ENCODE data around the gene DNAH10.

DNAH10 gene

GRCh38 chr12:123840765-123841425, 78.8 kb downstream of the DNAH10 start:
- DNase-seq (ENCODE audit: low spot score in 2 of 2), result no peak
- H3K9me3 Mint-ChIP-seq, result no peaks in the 10 kb centered on the region
- H3K36me3 Mint-ChIP-seq (ENCODE audit: insufficient read depth), result no peaks in the 10 kb centered on the region
- H3K27me3 Mint-ChIP-seq, result peaks cover 9% of the 10 kb centered on the region
- ATAC-seq (replicated peaks; ENCODE audit: extremely low read depth, poor library complexity, severe bottlenecking), result no peak
- no peaks in the 10 kb centered on the region for H3K4me1 Mint-ChIP-seq
- no peak overlapping the region for H3K27ac Mint-ChIP-seq (ENCODE audit: low read depth)
- no peak overlapping the region for H3K4me3 Mint-ChIP-seq

- Mint-ChIP-seq H3K9me3 (no peaks in the 10 kb centered on the region), H3K36me3 (ENCODE audit: insufficient read depth) (no peaks in the 10 kb centered on the region), H3K4me3 (no peak overlapping the region), H3K27me3 (peaks cover 9% of the 10 kb centered on the region), H3K27ac (ENCODE audit: low read depth) (no peak overlapping the region), H3K4me1 (no peaks in the 10 kb centered on the region)
- DNase-seq (ENCODE audit: low spot score in 2 of 2) (no peak), ATAC-seq (replicated peaks; ENCODE audit: extremely low read depth, poor library complexity, severe bottlenecking) (no peak)
Measured at GRCh38 chr12:123843912-123844748, 82.0 kb downstream of the DNAH10 start.

DNA sequence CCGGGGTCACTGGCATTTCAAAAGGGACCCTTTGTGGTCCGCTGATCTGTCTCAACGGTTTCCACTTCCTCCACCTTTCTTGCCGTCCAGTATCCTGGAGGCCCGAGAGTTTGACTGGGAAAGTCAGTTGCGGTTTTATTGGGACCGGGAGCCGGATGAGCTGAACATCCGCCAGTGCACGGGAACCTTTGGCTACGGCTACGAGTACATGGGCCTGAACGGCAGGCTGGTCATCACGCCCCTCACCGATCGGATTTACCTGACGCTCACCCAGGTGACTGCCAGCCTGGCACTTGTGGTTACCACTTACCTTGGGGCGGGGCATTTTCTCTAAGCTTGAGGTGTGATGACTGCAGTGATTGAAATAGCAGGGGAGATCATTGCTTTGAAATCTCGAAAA, 83.8 kb downstream of the DNAH10 start:
- ATAC-seq (replicated peaks; ENCODE audit: extremely low read depth, poor library complexity, severe bottlenecking), result no peak
- DNase-seq (ENCODE audit: low spot score in 2 of 2), result no peak
- Mint-ChIP-seq H3K27me3 (peaks cover 10% of the 10 kb centered on the region), H3K27ac (ENCODE audit: low read depth) (no peak overlapping the region), H3K4me1 (no peaks in the 10 kb centered on the region), H3K9me3 (no peaks in the 10 kb centered on the region), H3K36me3 (ENCODE audit: insufficient read depth) (no peaks in the 10 kb centered on the region), H3K4me3 (no peak overlapping the region)

DNA sequence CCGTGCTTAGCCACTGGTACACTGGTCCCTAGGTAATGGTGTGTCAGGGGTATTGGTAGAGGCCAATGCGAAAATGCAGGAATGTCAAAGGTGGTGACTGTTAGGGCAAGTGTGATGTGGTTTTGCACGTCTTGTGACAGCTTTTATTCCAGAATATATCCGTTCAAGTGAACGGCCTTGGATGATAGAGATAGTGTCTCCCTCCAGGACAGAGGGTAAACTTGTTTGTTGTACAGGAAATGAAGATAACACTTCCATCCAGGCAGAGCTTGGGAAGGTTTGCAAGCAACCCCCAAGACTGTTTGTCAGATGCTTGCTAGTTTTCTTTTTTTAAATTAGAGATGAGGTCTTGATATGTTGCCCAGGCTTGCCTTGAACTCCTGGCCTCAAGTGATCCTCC, 84.2 kb downstream of the DNAH10 start:
- H3K4me1 Mint-ChIP-seq, result no peaks in the 10 kb centered on the region
- no peaks in the 10 kb centered on the region for H3K9me3 Mint-ChIP-seq
- H3K36me3 Mint-ChIP-seq (ENCODE audit: insufficient read depth), result peaks cover 3% of the 10 kb centered on the region
- H3K4me3 Mint-ChIP-seq, result no peak overlapping the region
- DNase-seq (ENCODE audit: low spot score in 2 of 2) (no peak), ATAC-seq (replicated peaks; ENCODE audit: extremely low read depth, poor library complexity, severe bottlenecking) (no peak)
- no peak overlapping the region for H3K27ac Mint-ChIP-seq (ENCODE audit: low read depth)
- H3K27me3 Mint-ChIP-seq, result peaks cover 10% of the 10 kb centered on the region

- DNase-seq (ENCODE audit: low spot score in 2 of 2) (no peak), ATAC-seq (replicated peaks; ENCODE audit: extremely low read depth, poor library complexity, severe bottlenecking) (no peak)
- peaks cover 5% of the 10 kb centered on the region for H3K36me3 Mint-ChIP-seq (ENCODE audit: insufficient read depth)
- no peak overlapping the region for H3K4me3 Mint-ChIP-seq
- H3K27ac Mint-ChIP-seq (ENCODE audit: low read depth), result no peak overlapping the region
- no peaks in the 10 kb centered on the region for H3K9me3 Mint-ChIP-seq
- peaks cover 17% of the 10 kb centered on the region for H3K27me3 Mint-ChIP-seq
- no peaks in the 10 kb centered on the region for H3K4me1 Mint-ChIP-seq
Measured at GRCh38 chr12:123847019-123847418, 84.9 kb downstream of the DNAH10 start.

- ATAC-seq (replicated peaks; ENCODE audit: extremely low read depth, poor library complexity, severe bottlenecking) (no peak), DNase-seq (ENCODE audit: low spot score in 2 of 2) (no peak)
- H3K9me3 Mint-ChIP-seq, result no peaks in the 10 kb centered on the region
- peaks cover 5% of the 10 kb centered on the region for H3K36me3 Mint-ChIP-seq (ENCODE audit: insufficient read depth)
- no peak overlapping the region for H3K27ac Mint-ChIP-seq (ENCODE audit: low read depth)
- H3K4me3 Mint-ChIP-seq, result no peak overlapping the region
- no peaks in the 10 kb centered on the region for H3K4me1 Mint-ChIP-seq
- H3K27me3 Mint-ChIP-seq, result peaks cover 21% of the 10 kb centered on the region
Measured at GRCh38 chr12:123847876-123848275, 85.8 kb downstream of the DNAH10 start.

DNA sequence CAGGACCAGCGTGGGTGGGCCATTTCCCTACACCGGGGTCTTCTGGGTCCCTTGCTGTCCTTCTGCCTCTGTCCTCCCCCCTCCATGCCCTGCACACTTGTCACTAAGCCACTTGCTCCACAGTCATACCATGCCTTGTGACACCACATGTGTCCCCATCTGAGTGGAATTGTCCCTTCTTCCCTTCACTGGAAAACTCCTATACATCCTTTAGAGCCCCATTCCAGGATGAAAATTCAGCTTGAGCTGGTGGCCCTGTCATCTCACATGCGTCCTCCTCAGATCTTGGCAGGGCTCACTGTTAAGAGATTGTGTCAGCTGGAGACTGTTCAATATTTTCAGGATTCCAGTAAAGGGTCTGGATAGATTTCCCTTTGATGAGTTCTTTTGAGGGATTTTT, 87.4 kb downstream of the DNAH10 start:
- H3K36me3 Mint-ChIP-seq (ENCODE audit: insufficient read depth), result peaks cover 5% of the 10 kb centered on the region
- ATAC-seq (replicated peaks; ENCODE audit: extremely low read depth, poor library complexity, severe bottlenecking) (no peak), DNase-seq (ENCODE audit: low spot score in 2 of 2) (no peak)
- H3K27ac Mint-ChIP-seq (ENCODE audit: low read depth), result no peak overlapping the region
- no peaks in the 10 kb centered on the region for H3K4me1 Mint-ChIP-seq
- H3K4me3 Mint-ChIP-seq, result no peak overlapping the region
- peaks cover 21% of the 10 kb centered on the region for H3K27me3 Mint-ChIP-seq
- no peaks in the 10 kb centered on the region for H3K9me3 Mint-ChIP-seq

DNA sequence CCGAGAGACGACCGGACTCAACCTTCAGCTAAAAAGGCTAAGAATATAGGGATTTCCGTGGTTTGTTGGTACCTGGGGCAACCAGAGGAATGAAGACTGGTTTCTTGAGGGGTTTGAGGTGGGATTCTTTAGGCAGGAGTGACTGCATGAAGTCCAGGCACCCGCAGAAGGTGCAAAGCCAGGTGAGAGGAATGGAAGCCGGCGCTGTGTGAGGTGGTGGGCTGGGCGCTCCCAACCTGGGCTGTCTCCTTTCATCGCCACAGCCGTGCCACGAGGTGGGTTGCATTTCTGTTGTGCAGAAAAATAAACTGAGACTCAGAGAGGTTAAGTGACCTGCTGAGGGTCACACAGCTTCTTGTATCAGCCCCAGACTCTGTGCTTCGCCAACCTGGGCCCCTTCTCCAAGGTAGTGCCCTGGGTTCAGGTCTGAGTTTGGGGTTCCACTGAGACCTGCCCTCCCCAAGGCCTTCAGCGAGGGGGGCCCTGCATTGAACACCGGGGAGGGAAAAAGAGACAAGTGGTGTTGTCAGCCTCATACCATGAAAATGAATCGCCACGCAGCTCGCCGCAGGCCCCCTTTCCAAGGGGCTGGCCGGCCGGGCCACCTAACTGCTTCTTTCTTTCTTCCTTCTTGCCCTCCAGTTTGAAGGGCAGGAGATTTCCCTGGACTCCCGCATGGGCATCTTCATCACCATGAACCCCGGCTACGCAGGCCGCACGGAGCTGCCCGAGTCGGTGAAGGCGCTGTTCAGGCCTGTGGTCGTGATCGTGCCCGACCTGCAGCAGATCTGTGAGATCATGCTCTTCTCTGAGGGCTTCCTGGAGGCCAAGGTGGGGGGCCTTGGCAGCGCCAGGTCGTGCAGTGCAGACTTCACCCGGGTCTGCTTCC, 88.4 kb downstream of the DNAH10 start:
- Mint-ChIP-seq H3K27ac (ENCODE audit: low read depth) (no peak overlapping the region), H3K27me3 (peaks cover 21% of the 10 kb centered on the region), H3K36me3 (ENCODE audit: insufficient read depth) (peaks cover 5% of the 10 kb centered on the region), H3K4me1 (no peaks in the 10 kb centered on the region), H3K9me3 (no peaks in the 10 kb centered on the region), H3K4me3 (no peak overlapping the region)
- DNase-seq (ENCODE audit: low spot score in 2 of 2) (no peak), ATAC-seq (replicated peaks; ENCODE audit: extremely low read depth, poor library complexity, severe bottlenecking) (no peak)

DNA sequence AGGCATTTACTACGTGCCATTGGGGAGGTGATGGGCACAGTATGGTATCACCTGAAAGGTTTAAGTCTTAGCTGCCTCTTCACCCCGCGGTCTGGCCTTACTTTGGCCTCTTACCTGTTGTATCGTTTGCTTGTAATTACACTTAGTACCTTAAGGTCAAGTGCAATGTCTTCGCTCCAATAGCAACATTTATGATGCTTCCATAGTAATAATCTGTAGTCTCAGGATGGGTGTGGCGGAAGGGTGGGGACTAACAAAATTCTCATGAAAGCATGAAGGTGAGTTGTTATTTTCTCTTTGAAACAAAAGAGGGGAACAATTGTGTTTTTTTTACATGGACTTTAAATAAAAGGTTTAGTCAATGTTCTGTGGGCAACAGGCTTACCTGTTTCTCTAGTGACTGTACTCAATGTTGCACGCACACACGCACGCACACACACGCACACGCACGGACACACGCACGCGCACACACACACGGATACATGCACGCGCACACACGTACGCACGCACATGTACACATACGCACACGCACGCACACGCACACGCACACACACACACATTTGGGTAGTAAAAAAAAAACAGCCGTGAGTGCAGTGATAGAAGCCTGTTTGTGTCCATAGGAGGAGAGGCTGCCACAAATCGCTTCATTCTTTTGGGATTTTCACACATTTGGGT, 91.4 kb downstream of the DNAH10 start:
- DNase-seq (ENCODE audit: low spot score in 2 of 2) (no peak), ATAC-seq (replicated peaks; ENCODE audit: extremely low read depth, poor library complexity, severe bottlenecking) (no peak)
- Mint-ChIP-seq H3K27me3 (peaks cover 37% of the 10 kb centered on the region), H3K4me3 (no peak overlapping the region), H3K9me3 (no peaks in the 10 kb centered on the region), H3K4me1 (no peaks in the 10 kb centered on the region), H3K27ac (ENCODE audit: low read depth) (no peak overlapping the region), H3K36me3 (ENCODE audit: insufficient read depth) (peaks cover 5% of the 10 kb centered on the region)

DNA sequence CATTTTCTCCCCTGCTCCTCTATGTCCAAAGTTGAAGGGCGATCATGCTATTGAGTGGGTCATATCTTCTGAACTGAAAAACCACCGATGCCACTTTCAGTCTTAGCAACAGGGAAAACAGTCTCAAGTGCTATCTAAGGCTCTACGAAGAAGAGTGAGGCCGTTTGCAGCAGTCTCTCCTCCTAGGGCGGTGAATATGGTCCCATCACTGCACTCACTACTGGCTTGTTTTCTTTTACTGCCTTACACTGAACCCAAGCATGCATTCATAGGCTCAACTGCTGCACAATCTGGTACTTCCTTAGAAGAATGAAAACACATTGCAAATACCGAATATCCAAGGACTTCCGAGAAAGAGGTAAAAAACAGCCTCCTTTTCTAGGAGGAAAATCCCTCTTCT, 92.1 kb downstream of the DNAH10 start:
- H3K36me3 Mint-ChIP-seq (ENCODE audit: insufficient read depth), result peaks cover 5% of the 10 kb centered on the region
- H3K9me3 Mint-ChIP-seq, result no peaks in the 10 kb centered on the region
- peaks cover 43% of the 10 kb centered on the region for H3K27me3 Mint-ChIP-seq
- no peak overlapping the region for H3K4me3 Mint-ChIP-seq
- DNase-seq (ENCODE audit: low spot score in 2 of 2) (no peak), ATAC-seq (replicated peaks; ENCODE audit: extremely low read depth, poor library complexity, severe bottlenecking) (no peak)
- H3K27ac Mint-ChIP-seq (ENCODE audit: low read depth), result no peak overlapping the region
- H3K4me1 Mint-ChIP-seq, result no peaks in the 10 kb centered on the region

DNA sequence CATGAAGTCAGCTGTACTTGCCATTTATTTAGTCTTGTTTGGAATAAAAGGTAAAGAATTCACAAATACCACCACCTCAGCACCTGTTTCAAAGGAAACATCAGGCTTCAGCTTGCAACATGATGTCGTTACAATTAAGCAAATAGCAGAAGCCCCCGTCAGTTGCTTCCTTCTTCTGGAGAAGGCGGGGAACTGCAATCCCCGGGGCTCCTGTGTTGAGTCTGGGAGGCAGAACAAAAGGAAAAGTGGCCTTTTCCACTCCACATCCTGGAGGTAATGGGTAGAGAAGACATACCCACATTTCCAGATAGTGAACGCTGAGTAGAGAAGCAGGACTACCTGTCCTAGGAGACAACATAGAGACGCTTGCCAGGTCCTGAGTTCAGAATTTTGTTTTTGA, 92.8 kb downstream of the DNAH10 start:
- Mint-ChIP-seq H3K36me3 (ENCODE audit: insufficient read depth) (peaks cover 5% of the 10 kb centered on the region), H3K9me3 (no peaks in the 10 kb centered on the region), H3K27me3 (peaks cover 43% of the 10 kb centered on the region), H3K27ac (ENCODE audit: low read depth) (no peak overlapping the region), H3K4me1 (no peaks in the 10 kb centered on the region), H3K4me3 (no peak overlapping the region)
- DNase-seq (ENCODE audit: low spot score in 2 of 2) (no peak), ATAC-seq (replicated peaks; ENCODE audit: extremely low read depth, poor library complexity, severe bottlenecking) (no peak)

DNA sequence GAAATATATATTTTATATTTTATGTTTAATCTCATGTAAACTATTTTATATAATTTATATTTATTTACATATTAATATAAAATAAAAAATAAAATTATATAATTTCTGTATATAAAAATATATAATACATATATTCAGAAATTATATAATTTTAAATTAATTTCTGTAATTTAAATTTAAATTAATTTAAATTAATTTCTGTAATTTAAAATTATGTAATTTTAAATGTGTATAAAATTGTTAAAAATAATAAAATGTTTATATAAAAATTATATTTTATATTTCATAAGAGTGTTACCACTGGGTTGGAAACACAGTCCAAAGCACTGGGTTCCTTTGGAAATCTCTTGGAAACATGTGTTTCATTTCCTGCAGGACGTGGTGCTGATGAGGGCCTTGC, 94.6 kb downstream of the DNAH10 start:
- Mint-ChIP-seq H3K4me1 (no peaks in the 10 kb centered on the region), H3K27me3 (peaks cover 30% of the 10 kb centered on the region), H3K4me3 (no peak overlapping the region), H3K27ac (ENCODE audit: low read depth) (no peak overlapping the region), H3K9me3 (no peaks in the 10 kb centered on the region), H3K36me3 (ENCODE audit: insufficient read depth) (peaks cover 2% of the 10 kb centered on the region)
- no peak for ATAC-seq (replicated peaks; ENCODE audit: extremely low read depth, poor library complexity, severe bottlenecking)
- DNase-seq (ENCODE audit: low spot score in 2 of 2), result no peak

Data from central memory CD8-positive, alpha-beta T cell (primary cell).